Central memory CD8-positive, alpha-beta T cell (primary cell): ENCODE measurements around the gene C5AR2.

Source experiments
- ATAC-seq: fragments of 150-1000 bp; cut with Tn5 transposase; replicated peaks from 2 replicates; pipeline ENCODE4 v1.10.0; 2022; ENCODE audit warnings: mild to moderate bottlenecking, moderate FRiP score, moderate number of reproducible peaks; ENCODE audit not compliant: poor library complexity, severe bottlenecking; ENCODE audit errors: extremely low read depth
- DNase-seq, 2 donors: peaks; one replicate each; pipeline ENCODE4 v3.0.0; 2021; ENCODE audit warnings: low spot score in 2 of 2
- H3K27ac Mint-ChIP-seq: one replicate; pipeline ENCODE4 v1.8.0; 2022; ENCODE audit warnings: low read depth, mild to moderate bottlenecking, moderate library complexity, mixed read lengths
- H3K27me3 Mint-ChIP-seq: one replicate; pipeline ENCODE4 v1.8.0; 2022; ENCODE audit warnings: mixed read lengths
- H3K36me3 Mint-ChIP-seq: one replicate; pipeline ENCODE4 v1.8.0; 2022; ENCODE audit warnings: mild to moderate bottlenecking, moderate library complexity, mixed read lengths; ENCODE audit not compliant: insufficient read depth
- H3K4me1 Mint-ChIP-seq: one replicate; pipeline ENCODE4 v1.8.0; 2022; ENCODE audit warnings: mixed read lengths
- H3K4me3 Mint-ChIP-seq: one replicate; pipeline ENCODE4 v1.8.0; 2022; ENCODE audit warnings: mild to moderate bottlenecking, moderate library complexity, mixed read lengths
- H3K9me3 Mint-ChIP-seq: one replicate; pipeline ENCODE4 v1.8.0; 2022; ENCODE audit warnings: mixed read lengths

C5AR2 gene

DNA sequence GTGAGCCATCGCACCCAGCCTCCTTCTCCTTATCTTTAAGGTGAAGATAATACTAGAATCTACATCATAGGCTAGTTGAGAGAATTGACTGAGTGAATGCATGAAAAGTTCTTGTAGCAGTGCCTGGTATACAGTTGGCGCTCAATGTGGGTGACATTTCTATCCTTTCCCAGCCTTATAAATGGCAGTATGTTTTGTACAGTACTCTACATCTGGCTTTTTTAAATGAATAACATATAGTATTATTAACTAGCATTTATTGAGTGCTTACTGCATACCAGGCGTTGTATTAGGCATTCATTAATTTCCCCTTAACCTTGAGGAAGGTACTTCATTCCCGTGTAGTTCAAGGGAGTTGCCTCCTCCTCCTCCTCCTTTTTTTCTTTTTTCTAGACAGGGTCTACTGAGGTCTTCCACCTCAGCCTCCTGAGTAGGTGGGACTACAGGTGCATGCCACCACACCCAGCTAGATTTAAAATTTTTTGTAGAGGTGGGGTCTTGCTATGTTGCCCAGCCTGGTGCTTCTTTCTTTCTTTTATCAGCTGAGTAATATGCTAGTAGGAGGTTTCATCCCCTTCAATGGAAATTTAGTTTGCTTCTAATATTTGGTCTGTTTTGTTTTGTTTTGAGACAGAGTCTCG lies 19.5 kb upstream of the C5AR2 start:
- Mint-ChIP-seq H3K4me3 (no peak overlapping the region), H3K9me3 (no peaks in the 10 kb centered on the region), H3K27me3 (peaks cover 39% of the 10 kb centered on the region), H3K36me3 (no peaks in the 10 kb centered on the region), H3K27ac (no peak overlapping the region), H3K4me1 (no peaks in the 10 kb centered on the region)
- DNase-seq (no peak), ATAC-seq (no peak)

DNA sequence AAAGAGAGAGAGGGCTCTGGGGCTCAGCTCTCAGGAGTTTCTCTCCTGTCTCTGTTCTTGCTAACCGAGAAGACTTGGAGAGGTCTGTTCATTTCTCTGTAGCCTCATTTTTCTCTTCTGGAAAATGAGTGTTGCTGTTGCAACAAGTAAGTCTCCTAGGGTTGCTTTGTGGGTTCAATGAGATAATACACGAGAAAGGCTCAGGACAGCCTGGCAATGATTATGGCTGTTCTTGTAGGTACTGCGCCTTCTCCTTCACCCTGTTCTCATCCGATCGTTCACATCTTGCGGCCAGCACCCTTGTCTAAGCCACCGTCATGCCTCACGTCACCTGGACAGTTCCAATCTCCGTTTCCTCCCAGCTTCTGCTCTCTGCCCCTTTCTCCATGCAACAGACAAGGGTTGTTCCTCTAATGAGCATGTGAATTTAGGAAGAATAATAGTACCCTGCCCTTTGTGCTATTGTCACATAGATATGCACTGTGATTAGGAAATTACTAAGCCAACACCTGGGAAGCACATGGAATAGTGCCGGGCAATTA lies 18.1 kb upstream of the C5AR2 start:
- no peak overlapping the region for H3K4me3 Mint-ChIP-seq

DNA sequence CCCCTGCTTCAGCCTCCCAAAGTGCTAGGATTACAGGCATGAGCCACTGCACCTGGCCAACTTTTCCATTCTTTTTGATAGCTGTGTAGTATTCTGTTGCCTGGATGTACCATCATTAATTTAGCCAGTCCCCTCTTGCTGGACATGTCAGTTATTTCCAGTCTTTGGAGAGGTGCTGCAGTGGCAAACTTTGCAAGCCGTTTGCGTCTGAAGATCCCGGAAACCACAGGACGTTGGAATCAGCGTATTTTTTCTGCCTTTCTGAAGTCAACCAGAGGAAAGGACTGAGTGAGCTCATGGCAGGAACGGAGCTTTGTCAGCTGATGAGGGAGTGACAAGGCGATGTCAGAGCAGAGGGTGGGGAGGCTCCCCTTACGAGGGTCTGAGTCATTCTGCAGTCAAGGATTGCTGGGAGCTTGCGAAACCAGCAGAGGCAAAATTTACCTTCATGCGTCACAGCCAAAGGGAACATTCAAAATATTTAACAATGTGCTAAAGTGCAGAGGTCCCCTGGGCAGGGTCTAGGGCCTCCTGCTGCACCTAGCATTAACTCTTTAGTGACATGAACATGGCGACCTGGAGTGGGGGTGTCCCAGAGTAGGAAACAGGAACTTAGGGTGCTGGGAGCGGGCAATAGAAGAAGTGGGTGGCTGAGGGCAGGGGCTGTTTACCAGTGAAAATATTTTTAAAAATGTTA lies 16.7 kb upstream of the C5AR2 start:
- DNase-seq (no peak), ATAC-seq (no peak)
- no peak overlapping the region for H3K27ac Mint-ChIP-seq
- H3K36me3 Mint-ChIP-seq: no peaks in the 10 kb centered on the region
- no peak overlapping the region for H3K4me3 Mint-ChIP-seq
- H3K4me1 Mint-ChIP-seq: no peaks in the 10 kb centered on the region
- peaks cover 31% of the 10 kb centered on the region for H3K27me3 Mint-ChIP-seq
- no peaks in the 10 kb centered on the region for H3K9me3 Mint-ChIP-seq

More for the DNA sequence above, 18.1 kb upstream of the C5AR2 start:
- Mint-ChIP-seq H3K36me3 (no peaks in the 10 kb centered on the region), H3K27ac (no peak overlapping the region), H3K4me1 (no peaks in the 10 kb centered on the region), H3K27me3 (peaks cover 36% of the 10 kb centered on the region), H3K9me3 (no peaks in the 10 kb centered on the region)
- DNase-seq (no peak), ATAC-seq (no peak)

DNA sequence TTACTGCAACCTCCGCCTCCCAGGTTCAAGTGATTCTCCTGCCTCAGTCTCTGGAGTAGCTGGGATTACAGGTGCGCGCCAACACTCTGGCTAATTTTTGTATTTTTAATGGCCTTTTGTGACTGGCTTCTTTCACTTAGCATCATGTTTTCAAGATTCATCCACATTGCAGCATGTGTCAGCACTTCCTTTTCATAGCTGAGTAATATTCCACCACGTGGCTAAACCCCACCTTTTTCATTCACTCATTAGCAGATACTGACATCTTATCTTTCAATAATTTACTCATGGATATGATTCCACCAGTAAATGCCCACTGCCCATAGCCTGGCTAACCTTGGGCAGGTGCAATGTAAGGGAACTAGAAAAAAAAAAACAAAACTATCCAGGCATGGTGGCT lies 15.5 kb upstream of the C5AR2 start:
- ATAC-seq (no peak), DNase-seq (no peak)
- Mint-ChIP-seq H3K27me3 (peaks cover 29% of the 10 kb centered on the region), H3K36me3 (peaks cover 1% of the 10 kb centered on the region), H3K9me3 (no peaks in the 10 kb centered on the region), H3K4me3 (no peak overlapping the region), H3K4me1 (no peaks in the 10 kb centered on the region), H3K27ac (no peak overlapping the region)

DNA sequence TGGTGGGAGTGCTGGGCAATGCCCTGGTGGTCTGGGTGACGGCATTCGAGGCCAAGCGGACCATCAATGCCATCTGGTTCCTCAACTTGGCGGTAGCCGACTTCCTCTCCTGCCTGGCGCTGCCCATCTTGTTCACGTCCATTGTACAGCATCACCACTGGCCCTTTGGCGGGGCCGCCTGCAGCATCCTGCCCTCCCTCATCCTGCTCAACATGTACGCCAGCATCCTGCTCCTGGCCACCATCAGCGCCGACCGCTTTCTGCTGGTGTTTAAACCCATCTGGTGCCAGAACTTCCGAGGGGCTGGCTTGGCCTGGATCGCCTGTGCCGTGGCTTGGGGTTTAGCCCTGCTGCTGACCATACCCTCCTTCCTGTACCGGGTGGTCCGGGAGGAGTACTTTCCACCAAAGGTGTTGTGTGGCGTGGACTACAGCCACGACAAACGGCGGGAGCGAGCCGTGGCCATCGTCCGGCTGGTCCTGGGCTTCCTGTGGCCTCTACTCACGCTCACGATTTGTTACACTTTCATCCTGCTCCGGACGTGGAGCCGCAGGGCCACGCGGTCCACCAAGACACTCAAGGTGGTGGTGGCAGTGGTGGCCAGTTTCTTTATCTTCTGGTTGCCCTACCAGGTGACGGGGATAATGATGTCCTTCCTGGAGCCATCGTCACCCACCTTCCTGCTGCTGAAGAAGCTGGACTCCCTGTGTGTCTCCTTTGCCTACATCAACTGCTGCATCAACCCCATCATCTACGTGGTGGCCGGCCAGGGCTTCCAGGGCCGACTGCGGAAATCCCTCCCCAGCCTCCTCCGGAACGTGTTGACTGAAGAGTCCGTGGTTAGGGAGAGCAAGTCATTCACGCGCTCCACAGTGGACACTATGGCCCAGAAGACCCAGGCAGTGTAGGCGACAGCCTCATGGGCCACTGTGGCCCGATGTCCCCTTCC lies 11.8 kb upstream of the C5AR2 start:
- Mint-ChIP-seq H3K27me3 (peaks cover 53% of the 10 kb centered on the region), H3K27ac (no peak overlapping the region), H3K9me3 (no peaks in the 10 kb centered on the region), H3K4me3 (no peak overlapping the region), H3K4me1 (no peaks in the 10 kb centered on the region), H3K36me3 (peaks cover 1% of the 10 kb centered on the region)
- no peak for ATAC-seq
- no peak for DNase-seq

DNA sequence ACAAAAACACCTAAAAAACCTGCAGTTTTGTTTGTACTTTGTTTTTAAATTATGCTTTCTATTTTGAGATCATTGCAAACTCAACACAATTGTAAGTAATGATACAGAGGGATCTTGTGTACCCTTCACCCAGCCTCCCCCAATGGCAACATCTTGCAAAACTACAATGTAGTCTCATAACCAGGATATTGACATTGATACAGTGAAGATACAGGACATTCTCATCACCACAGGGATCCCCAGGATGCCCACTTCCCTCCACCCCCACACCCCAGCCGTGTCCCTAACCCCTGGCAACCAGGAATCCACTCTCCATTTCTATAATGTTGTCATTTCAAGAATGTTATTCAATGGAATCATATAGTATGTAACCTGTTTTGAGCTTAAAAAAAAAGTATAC lies 10.3 kb upstream of the C5AR2 start:
- Mint-ChIP-seq H3K9me3 (no peaks in the 10 kb centered on the region), H3K4me1 (no peaks in the 10 kb centered on the region), H3K27me3 (peaks cover 50% of the 10 kb centered on the region), H3K27ac (no peak overlapping the region), H3K36me3 (peaks cover 1% of the 10 kb centered on the region), H3K4me3 (no peak overlapping the region)
- DNase-seq (no peak), ATAC-seq (no peak)

DNA sequence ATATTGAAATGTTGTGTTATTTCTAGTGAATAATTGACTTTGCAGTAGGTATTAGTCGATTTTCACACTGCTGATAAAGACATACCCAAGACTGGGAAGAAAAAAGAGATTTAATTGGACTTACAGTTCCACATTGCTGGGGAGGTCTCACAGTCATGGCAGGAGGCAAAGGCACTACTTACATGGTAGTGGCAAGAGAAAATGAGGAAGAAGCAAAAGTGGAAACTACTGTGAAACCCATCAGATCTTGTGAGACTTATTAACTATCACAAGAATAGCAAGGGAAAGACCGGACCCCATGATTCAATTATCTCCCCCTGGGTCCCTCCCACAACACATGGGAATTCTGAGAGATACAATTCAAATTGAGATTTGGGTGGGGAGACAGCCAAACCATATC lies 9.9 kb upstream of the C5AR2 start:
- Mint-ChIP-seq H3K27me3 (peaks cover 54% of the 10 kb centered on the region), H3K9me3 (no peaks in the 10 kb centered on the region), H3K27ac (no peak overlapping the region), H3K4me1 (no peaks in the 10 kb centered on the region), H3K36me3 (peaks cover 1% of the 10 kb centered on the region), H3K4me3 (no peak overlapping the region)
- DNase-seq (no peak), ATAC-seq (no peak)

DNA sequence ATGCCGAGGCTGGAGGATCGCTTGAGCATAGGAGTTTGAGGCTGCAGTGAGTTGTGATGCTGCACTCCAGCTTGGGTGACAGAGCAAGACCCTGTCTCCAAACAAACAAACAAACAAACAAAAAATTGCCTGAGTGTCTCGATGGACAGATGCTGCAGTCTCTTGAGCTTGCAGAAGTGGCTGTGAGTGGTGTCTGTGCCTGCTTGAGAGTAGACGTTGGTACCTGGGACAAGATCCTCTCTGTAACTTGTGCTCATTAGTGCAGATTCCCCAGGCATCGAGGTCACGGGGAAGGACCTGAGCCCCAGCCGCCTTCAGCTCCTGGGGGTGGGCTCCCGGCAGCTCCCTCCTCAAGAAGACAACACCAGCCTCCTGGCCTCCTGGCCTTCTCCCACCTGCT lies 8.6 kb upstream of the C5AR2 start:
- ATAC-seq (no peak), DNase-seq (no peak)
- no peaks in the 10 kb centered on the region for H3K9me3 Mint-ChIP-seq
- no peaks in the 10 kb centered on the region for H3K4me1 Mint-ChIP-seq
- H3K4me3 Mint-ChIP-seq: no peak overlapping the region
- peaks cover 1% of the 10 kb centered on the region for H3K36me3 Mint-ChIP-seq
- H3K27me3 Mint-ChIP-seq: peaks cover 57% of the 10 kb centered on the region
- H3K27ac Mint-ChIP-seq: no peak overlapping the region

DNA sequence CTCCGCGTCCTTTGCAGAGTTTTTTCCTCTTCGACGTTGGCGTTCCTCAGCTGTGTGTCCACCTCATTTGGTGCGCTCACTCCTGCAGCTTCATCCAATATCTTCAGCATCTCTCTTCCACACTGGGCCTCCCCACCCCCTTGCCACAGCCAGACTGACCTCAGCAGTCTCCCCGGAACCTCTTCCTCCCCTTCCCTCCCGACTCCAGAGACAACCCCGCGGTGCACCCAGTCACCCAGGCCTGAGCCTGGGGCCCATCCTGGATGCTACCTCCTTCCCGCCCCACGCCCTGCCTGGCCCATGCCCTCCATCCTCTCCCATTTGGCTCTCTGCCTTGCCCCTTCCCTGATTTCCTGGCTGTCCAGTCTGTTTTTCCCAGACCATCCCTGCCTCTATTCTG lies 8.1 kb upstream of the C5AR2 start:
- Mint-ChIP-seq H3K27ac (no peak overlapping the region), H3K9me3 (no peaks in the 10 kb centered on the region), H3K4me3 (no peak overlapping the region), H3K4me1 (no peaks in the 10 kb centered on the region), H3K27me3 (peaks cover 57% of the 10 kb centered on the region), H3K36me3 (peaks cover 1% of the 10 kb centered on the region)
- no peak for DNase-seq
- no peak for ATAC-seq

DNA sequence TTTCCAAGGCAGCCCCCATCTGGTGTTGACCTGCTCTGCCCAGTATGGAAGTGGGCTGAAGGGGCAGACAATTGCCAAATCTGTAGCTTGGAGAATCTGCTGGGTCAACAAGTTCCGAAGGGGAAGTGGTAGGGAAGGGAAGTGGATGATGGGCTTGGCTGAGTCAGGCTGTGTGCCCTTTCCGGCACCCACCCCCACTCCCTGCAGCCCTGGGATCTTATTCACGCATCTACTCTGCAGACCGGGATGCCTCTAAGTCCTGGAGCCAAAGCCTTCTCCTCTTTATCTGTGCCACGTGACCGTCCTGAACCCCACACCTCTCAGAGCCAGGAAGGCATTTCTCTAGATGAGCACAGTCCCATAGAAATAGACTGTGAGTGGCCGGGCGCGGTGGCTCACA lies 7.5 kb upstream of the C5AR2 start:
- Mint-ChIP-seq H3K4me1 (no peaks in the 10 kb centered on the region), H3K4me3 (no peak overlapping the region), H3K36me3 (peaks cover 1% of the 10 kb centered on the region), H3K27ac (no peak overlapping the region), H3K27me3 (peaks cover 56% of the 10 kb centered on the region), H3K9me3 (no peaks in the 10 kb centered on the region)
- no peak for DNase-seq
- no peak for ATAC-seq

DNA sequence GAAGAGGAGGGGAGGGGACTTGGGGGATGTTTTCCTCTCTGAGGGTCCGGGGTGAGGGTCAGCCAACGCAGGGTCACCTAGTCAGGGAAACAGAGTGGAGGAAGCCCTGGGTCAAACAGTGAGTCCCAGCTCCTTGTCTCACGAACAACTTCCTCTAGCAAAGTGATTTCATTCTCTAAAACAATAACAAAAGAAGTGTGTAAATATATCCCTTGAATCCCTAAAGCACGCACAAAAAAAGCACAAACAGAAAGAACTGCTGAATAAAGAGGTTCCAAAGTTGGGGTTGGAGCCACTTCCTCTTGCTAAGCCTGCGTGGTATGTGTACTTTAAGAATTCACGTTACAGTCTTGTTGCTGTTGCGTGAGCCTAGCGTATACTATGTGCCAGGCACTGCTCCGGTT lies 1.5 kb upstream of the C5AR2 start:
- H3K9me3 Mint-ChIP-seq: no peaks in the 10 kb centered on the region
- ATAC-seq (no peak), DNase-seq (no peak)
- no peak overlapping the region for H3K4me3 Mint-ChIP-seq
- H3K36me3 Mint-ChIP-seq: no peaks in the 10 kb centered on the region
- H3K27me3 Mint-ChIP-seq: peaks cover 12% of the 10 kb centered on the region
- H3K4me1 Mint-ChIP-seq: no peaks in the 10 kb centered on the region
- H3K27ac Mint-ChIP-seq: no peak overlapping the region

DNA sequence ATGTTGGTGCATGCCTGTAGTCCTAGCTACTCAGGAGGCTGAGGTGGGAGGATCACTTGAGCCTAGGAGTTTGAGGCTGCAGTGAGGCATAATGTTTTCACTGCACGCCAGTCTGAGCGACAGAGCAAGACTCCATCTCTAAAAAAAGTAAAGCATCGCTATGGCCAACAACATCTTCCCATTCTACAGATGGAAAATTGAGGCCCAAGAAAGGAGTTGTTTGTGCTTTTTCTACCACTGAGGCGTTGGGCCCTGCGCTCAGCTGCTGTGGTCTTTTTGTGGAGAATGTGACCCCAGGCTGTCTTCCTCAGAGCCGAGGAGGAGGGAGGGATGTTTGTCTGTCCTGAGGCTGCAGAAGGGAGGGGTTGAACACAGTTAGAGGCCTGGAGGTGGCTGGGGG lies 485 bp upstream of the C5AR2 start:
- H3K27ac Mint-ChIP-seq: no peak overlapping the region
- ATAC-seq (no peak), DNase-seq (no peak)

More for the DNA sequence above, 485 bp upstream of the C5AR2 start:
- no peaks in the 10 kb centered on the region for H3K9me3 Mint-ChIP-seq
- H3K4me1 Mint-ChIP-seq: peaks cover 4% of the 10 kb centered on the region
- no peak overlapping the region for H3K4me3 Mint-ChIP-seq
- peaks cover 9% of the 10 kb centered on the region for H3K27me3 Mint-ChIP-seq
- H3K36me3 Mint-ChIP-seq: no peaks in the 10 kb centered on the region
